Breast epithelium (tissue), 3 donors: ENCODE data around the gene TNS1.

Source experiments
- CTCF ChIP-seq, 3 donors: fragments of 450-650 bp; IDR thresholded peaks; one replicate each; pipeline ENCODE4 v1.5.1; 2016 to 2017; ENCODE audit warnings: antibody characterized with exemption in 3 of 3, mild to moderate bottlenecking in 3 of 3, moderate library complexity in 3 of 3
- POLR2A ChIP-seq: fragments of 450-650 bp; IDR thresholded peaks from one replicate; pipeline ENCODE4 v1.6.1; 2016; ENCODE audit warnings: antibody characterized with exemption, mild to moderate bottlenecking, moderate library complexity
- POLR2AphosphoS5 ChIP-seq, 3 donors: sonication (generic); formaldehyde crosslinking; IDR thresholded peaks; one replicate each; pipeline ENCODE4 v1.6.1; 2017; ENCODE audit warnings: antibody characterized with exemption in 3 of 3

- no peak for TF ChIP-seq POLR2A
- no peak for TF ChIP-seq CTCF (IDR thresholded peaks at IDR 0.05)
- TF ChIP-seq POLR2AphosphoS5 (IDR thresholded peaks at IDR 0.05), result no peak
Measured at GRCh38 chr2:217794133-217794986, 208.4 kb downstream of the TNS1 start.
